Activated T-helper 2 cell treated with anti-CD3 and anti-CD28 coated beads, Interferon-gamma antibody, Interleukin-2, Interleukin-4, amounts not matched to agents 10 μg/mL and 5 μg/mL and 100 μg/mL, durations not matched to agents 14 hours and 24 hours and 36 hours (primary cell): Measurements from ENCODE around the gene WWOX. TPM values are rescaled to one million over a fixed set of nuclear protein-coding genes. Genes with fewer than 3 reads are reported as not detected.

Source experiments
- DNase-seq: peaks from one replicate; pipeline ENCODE4 v3.0.0; 2021; ENCODE audit warnings: low spot score
- H3K27ac Mint-ChIP-seq: one replicate; pipeline ENCODE4 v1.8.0; 2021; ENCODE audit warnings: mixed read lengths
- H3K27me3 Mint-ChIP-seq: one replicate; pipeline ENCODE4 v1.8.0; 2021; ENCODE audit warnings: low read depth, mixed read lengths
- H3K36me3 Mint-ChIP-seq: one replicate; pipeline ENCODE4 v1.8.0; 2021; ENCODE audit warnings: low read depth, mixed read lengths
- H3K4me1 Mint-ChIP-seq: one replicate; pipeline ENCODE4 v1.8.0; 2021; ENCODE audit warnings: low read depth, mixed read lengths
- H3K4me3 Mint-ChIP-seq: one replicate; pipeline ENCODE4 v1.8.0; 2021; ENCODE audit warnings: low read depth, mild to moderate bottlenecking, moderate library complexity, mixed read lengths
- H3K9me3 Mint-ChIP-seq: one replicate; pipeline ENCODE4 v1.8.0; 2021; ENCODE audit warnings: mixed read lengths
- intact Hi-C: fragments of 100-400 bp; cut with micrococcal nuclease; formaldehyde crosslinking; loops from one replicate; pipeline ENCODE4 v1.15.1; 2023
- total RNA-seq: library from RNA; stranded (reverse); gene quantifications from 2 replicates; pipeline ENCODE4 v1.2.3, GENCODE V29; 2022

WWOX gene
- total RNA-seq, 1 donor from 2014 or later, result 19.0 TPM

DNA sequence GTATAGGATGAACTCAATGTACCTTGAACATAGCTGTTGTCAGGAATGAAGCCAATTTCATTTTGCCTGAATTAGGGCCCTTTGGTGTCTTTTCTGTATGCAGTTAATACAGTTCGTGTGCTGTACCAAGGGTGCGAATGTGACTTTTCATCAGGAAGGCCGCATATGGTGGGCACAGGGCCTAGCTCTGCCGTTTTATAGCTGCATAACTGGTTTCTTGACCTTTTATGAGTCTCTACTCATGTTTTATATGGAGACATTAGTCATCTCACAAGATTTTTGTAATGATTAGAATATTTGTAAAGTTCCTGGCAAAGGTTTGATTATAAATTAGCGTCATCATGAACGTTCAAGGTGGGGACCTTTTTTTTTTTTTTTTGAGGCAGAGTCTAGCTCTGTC lies 989.5 kb downstream of the WWOX start:
- intact Hi-C loops, result loop anchor here (1.0 to 2.0 kb wide), 3 partner anchors 126 to 227 kb away; no protein-coding TSS in a partner anchor
- peaks cover 12% of the 10 kb centered on the region for H3K36me3 Mint-ChIP-seq
- peaks cover 7% of the 10 kb centered on the region for H3K9me3 Mint-ChIP-seq
- DNase-seq, result no peak
- no peak overlapping the region for H3K4me3 Mint-ChIP-seq
- no peaks in the 10 kb centered on the region for H3K27me3 Mint-ChIP-seq
- no peak overlapping the region for H3K27ac Mint-ChIP-seq
- peaks cover 51% of the 10 kb centered on the region for H3K4me1 Mint-ChIP-seq

DNA sequence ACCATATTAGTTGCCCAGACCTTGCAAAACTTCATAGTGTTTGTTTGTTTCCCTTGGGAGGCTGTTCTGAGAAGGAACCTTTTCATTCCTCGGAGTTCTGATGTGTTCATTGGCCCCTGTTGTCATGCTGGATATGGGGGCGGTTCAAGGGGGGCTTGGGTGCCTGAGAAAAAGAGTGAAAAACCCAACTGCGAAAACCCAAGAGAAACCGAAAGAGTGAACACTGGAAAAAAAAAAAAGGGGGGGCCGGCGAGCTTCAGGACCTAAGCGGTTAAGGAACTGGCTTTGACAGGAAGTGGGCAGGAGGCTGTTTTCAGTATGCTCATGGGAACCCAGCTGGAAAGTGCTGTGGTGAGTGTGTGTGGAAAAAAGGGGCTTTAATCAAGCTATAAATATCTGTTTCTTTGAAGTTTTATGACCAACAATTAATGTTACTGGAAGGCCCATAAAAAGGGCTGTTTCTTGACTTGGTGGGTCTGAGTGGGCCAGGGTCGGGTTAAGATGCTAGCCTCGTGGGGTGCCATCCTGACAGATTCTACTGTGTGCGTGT lies 990.4 kb downstream of the WWOX start:
- Mint-ChIP-seq H3K4me3 (peak overlapping the region; percentile 51), H3K9me3 (peaks cover 7% of the 10 kb centered on the region), H3K27ac (peak overlapping the region; percentile 89), H3K27me3 (no peaks in the 10 kb centered on the region), H3K36me3 (peaks cover 12% of the 10 kb centered on the region), H3K4me1 (peaks cover 53% of the 10 kb centered on the region)
- DNase-seq, result peak; percentile 69
- intact Hi-C loops, result loop anchor here (1.0 to 5.0 kb wide), 7 partner anchors 14 to 512 kb away; partner anchors contain the start of gene MAF

DNA sequence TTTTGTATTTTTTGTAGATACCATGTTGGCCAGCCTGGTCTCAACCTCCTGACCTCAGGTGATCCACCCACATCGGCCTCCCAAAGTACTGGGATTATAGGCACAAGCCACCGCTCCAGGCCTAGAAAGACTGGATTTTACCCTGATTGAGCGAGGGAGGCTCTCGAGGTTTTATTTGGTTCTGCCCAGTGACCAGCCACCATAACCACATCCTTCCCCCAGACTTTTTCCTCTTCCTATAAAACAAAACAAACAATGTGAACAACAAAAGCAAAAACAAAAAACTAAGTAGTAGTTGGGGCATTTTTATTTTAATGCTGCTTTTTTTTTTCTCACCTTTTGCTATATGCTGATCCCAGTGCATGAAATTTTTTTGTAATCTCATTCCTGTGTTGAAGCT lies 991.5 kb downstream of the WWOX start:
- no peak for DNase-seq
- Mint-ChIP-seq H3K36me3 (peaks cover 12% of the 10 kb centered on the region), H3K27me3 (peaks cover 7% of the 10 kb centered on the region), H3K4me3 (no peak overlapping the region), H3K27ac (peak overlapping the region; percentile 62), H3K4me1 (peaks cover 53% of the 10 kb centered on the region), H3K9me3 (peaks cover 7% of the 10 kb centered on the region)
- intact Hi-C loops, result loop anchor here (1.0 to 5.0 kb wide), 4 partner anchors 15 to 511 kb away; partner anchors contain the start of gene MAF

DNA sequence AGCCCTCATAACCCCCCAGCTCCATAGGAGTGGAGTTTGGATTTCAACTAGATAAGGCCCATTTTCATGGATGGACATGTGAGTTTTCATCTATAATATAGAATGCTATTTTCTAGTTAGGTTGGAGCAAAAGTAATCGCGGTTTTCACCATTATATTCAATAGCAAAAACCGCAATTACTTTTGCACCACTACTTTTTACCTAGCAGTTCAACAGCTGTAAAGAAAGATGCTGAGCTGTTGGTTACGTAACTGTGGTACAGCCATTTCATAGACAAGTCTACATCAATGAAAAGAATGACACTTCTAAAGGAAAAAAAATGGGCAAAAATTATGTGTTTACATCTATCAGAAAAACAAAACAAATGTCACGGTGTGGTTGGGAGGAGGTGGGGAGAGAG lies 993.4 kb downstream of the WWOX start:
- intact Hi-C loops, result loop anchor here (1.0 to 5.0 kb wide), 4 partner anchors 64 to 509 kb away; partner anchors contain the start of gene MAF
- no peak for DNase-seq
- peaks cover 60% of the 10 kb centered on the region for H3K4me1 Mint-ChIP-seq
- H3K27me3 Mint-ChIP-seq, result peaks cover 15% of the 10 kb centered on the region
- peak overlapping the region; percentile 47 for H3K27ac Mint-ChIP-seq
- H3K9me3 Mint-ChIP-seq, result peaks cover 7% of the 10 kb centered on the region
- peaks cover 12% of the 10 kb centered on the region for H3K36me3 Mint-ChIP-seq
- no peak overlapping the region for H3K4me3 Mint-ChIP-seq

GRCh38 chr16:79093554-79093967 lies 994.1 kb downstream of the WWOX start:
- H3K4me3 Mint-ChIP-seq, result peak overlapping the region; percentile 28
- DNase-seq, result no peak
- peak overlapping the region; percentile 58 for H3K27ac Mint-ChIP-seq
- peaks cover 58% of the 10 kb centered on the region for H3K4me1 Mint-ChIP-seq
- peaks cover 7% of the 10 kb centered on the region for H3K9me3 Mint-ChIP-seq
- peaks cover 15% of the 10 kb centered on the region for H3K27me3 Mint-ChIP-seq
- H3K36me3 Mint-ChIP-seq, result peaks cover 12% of the 10 kb centered on the region
- intact Hi-C loops, result loop anchor here (1.0 to 5.0 kb wide), 4 partner anchors 64 to 509 kb away; partner anchors contain the start of gene MAF

DNA sequence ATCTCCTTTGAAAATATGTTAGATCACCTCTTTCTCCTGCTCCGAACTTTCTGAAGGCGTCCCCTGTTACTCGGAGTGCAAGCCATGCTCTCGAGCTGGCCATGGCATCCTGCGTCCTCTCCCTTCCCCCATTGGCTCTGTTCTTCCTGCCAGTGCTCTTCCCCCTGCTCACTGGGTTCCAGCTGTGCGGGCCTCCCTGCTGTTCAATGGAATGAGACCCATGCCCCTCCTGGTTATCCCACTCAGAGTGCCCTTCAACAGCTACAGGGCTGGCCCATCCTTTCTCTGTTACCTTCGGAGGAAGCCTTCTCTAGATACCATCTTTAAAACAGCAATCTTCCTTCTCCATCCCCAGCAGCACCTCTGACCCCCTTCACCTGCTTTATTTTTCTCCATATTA lies 996.8 kb downstream of the WWOX start:
- peaks cover 31% of the 10 kb centered on the region for H3K4me1 Mint-ChIP-seq
- no peak for DNase-seq
- intact Hi-C loops, result no loop called here

GRCh38 chr16:79097166-79097565 lies 997.7 kb downstream of the WWOX start:
- Mint-ChIP-seq H3K27ac (no peak overlapping the region), H3K9me3 (no peaks in the 10 kb centered on the region), H3K27me3 (peaks cover 20% of the 10 kb centered on the region), H3K4me3 (no peak overlapping the region), H3K4me1 (peaks cover 28% of the 10 kb centered on the region), H3K36me3 (no peaks in the 10 kb centered on the region)
- intact Hi-C loops, result no loop called here
- no peak for DNase-seq

More for the DNA sequence above, 996.8 kb downstream of the WWOX start:
- Mint-ChIP-seq H3K27me3 (peaks cover 20% of the 10 kb centered on the region), H3K36me3 (peaks cover 1% of the 10 kb centered on the region), H3K9me3 (no peaks in the 10 kb centered on the region), H3K27ac (no peak overlapping the region), H3K4me3 (no peak overlapping the region)

DNA sequence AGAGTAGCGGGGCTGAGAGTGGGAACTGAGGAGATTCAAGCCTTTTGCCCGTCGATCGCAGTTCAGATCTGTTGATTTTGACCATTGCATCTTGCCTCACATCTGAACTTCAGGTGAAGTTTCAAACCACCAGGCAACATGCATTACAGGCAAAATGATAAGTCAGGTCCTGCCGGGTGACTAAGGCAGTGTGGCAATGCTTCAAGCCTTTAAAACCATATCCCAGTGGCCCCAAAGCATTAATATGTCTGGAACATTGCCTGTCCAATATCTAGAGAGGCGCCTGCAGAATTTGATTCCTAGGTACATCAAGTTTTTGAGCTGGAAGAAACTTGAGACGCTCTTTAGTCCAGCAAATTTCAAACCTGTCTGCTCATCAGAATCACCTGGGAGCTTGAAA lies 998.3 kb downstream of the WWOX start:
- DNase-seq, result no peak
- Mint-ChIP-seq H3K27me3 (peaks cover 21% of the 10 kb centered on the region), H3K9me3 (no peaks in the 10 kb centered on the region), H3K4me3 (no peak overlapping the region), H3K36me3 (no peaks in the 10 kb centered on the region), H3K27ac (no peak overlapping the region), H3K4me1 (peaks cover 23% of the 10 kb centered on the region)
- intact Hi-C loops, result no loop called here

DNA sequence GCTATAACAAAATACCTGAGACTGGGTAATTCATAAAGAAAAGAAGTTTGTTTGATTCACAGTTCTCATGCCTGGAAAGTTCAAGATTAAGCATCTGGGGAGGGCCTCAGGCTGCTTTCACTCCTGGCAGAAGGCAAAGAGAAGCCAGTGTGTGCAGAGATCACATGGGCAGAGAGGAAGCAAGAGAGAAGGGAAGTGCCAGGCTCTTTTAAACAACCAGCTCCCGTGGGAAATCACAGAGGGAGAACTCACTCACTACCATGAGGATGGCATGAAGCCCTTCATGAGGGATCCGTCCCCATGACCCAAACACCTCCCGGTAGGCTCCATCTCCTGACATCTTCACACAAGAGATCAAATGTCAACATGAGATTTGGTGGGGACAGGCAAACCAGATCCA lies 999.5 kb downstream of the WWOX start:
- no peaks in the 10 kb centered on the region for H3K9me3 Mint-ChIP-seq
- no peak overlapping the region for H3K27ac Mint-ChIP-seq
- DNase-seq, result no peak
- H3K27me3 Mint-ChIP-seq, result peaks cover 24% of the 10 kb centered on the region
- intact Hi-C loops, result no loop called here
- H3K4me1 Mint-ChIP-seq, result peaks cover 14% of the 10 kb centered on the region
- H3K4me3 Mint-ChIP-seq, result no peak overlapping the region
- H3K36me3 Mint-ChIP-seq, result no peaks in the 10 kb centered on the region

GRCh38 chr16:79099716-79100115 lies 1000.3 kb downstream of the WWOX start:
- DNase-seq, result no peak
- H3K4me1 Mint-ChIP-seq, result peaks cover 9% of the 10 kb centered on the region
- intact Hi-C loops, result no loop called here
- H3K4me3 Mint-ChIP-seq, result no peak overlapping the region
- no peaks in the 10 kb centered on the region for H3K36me3 Mint-ChIP-seq
- H3K9me3 Mint-ChIP-seq, result no peaks in the 10 kb centered on the region
- H3K27ac Mint-ChIP-seq, result no peak overlapping the region
- peaks cover 24% of the 10 kb centered on the region for H3K27me3 Mint-ChIP-seq

GRCh38 chr16:79100447-79100846 lies 1001.0 kb downstream of the WWOX start:
- H3K27me3 Mint-ChIP-seq, result peaks cover 18% of the 10 kb centered on the region
- DNase-seq, result no peak
- no peak overlapping the region for H3K27ac Mint-ChIP-seq
- H3K4me1 Mint-ChIP-seq, result peaks cover 9% of the 10 kb centered on the region
- no peaks in the 10 kb centered on the region for H3K9me3 Mint-ChIP-seq
- no peak overlapping the region for H3K4me3 Mint-ChIP-seq
- no peaks in the 10 kb centered on the region for H3K36me3 Mint-ChIP-seq
- intact Hi-C loops, result no loop called here

GRCh38 chr16:79101491-79101890 lies 1002.0 kb downstream of the WWOX start:
- H3K27ac Mint-ChIP-seq, result no peak overlapping the region
- no peaks in the 10 kb centered on the region for H3K36me3 Mint-ChIP-seq
- intact Hi-C loops, result no loop called here
- H3K4me1 Mint-ChIP-seq, result peaks cover 6% of the 10 kb centered on the region
- peaks cover 12% of the 10 kb centered on the region for H3K27me3 Mint-ChIP-seq
- H3K4me3 Mint-ChIP-seq, result no peak overlapping the region
- no peak for DNase-seq
- no peaks in the 10 kb centered on the region for H3K9me3 Mint-ChIP-seq

DNA sequence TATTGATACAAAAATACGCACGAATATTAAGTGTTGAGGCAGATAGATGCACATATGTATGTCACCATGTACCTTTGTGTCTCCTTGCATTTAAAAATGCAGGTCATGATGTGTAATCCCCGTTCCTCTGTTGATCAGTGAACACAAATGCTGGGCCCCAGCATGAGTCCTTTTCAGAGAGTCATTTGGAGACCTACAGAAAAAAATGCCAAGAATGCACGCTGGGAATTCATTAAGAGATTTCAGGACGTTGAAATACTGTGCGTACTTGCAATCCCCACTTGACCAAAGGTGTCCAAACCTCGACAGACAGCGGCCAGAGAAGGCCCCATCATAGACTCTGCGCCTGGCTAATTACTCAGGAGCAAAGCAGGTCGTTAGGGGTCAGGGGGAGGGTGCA lies 1005.1 kb downstream of the WWOX start:
- DNase-seq, result no peak
- Mint-ChIP-seq H3K27ac (no peak overlapping the region), H3K9me3 (no peaks in the 10 kb centered on the region), H3K36me3 (no peaks in the 10 kb centered on the region), H3K4me1 (peaks cover 2% of the 10 kb centered on the region), H3K27me3 (peaks cover 11% of the 10 kb centered on the region), H3K4me3 (no peak overlapping the region)
- intact Hi-C loops, result no loop called here
